Tibial artery (tissue), 4 donors: Measurements from ENCODE around the gene BARX1.
A peak's percentile ranks its signal among the peaks of the same experiment; 100 is the strongest.

Experiments used
- DNase-seq, 2 donors: peaks; one replicate each; pipeline ENCODE4 v3.0.0-alpha.2; 2019
- H3K27ac ChIP-seq, 2 donors: fragments of 200-600 bp; sonication (generic) in 1 of 2; 1 replicate in 1 of 2; 2 replicates in 1 of 2; pipeline ENCODE4 v1.5.1; 2018 to 2019; ENCODE audit warnings: mild to moderate bottlenecking in 1 of 2
- H3K27me3 ChIP-seq, 2 donors: fragments of 200-600 bp; sonication (generic) in 1 of 2; one replicate each; pipeline versions ENCODE4 v1.5.1 to v1.6.0; 2016 to 2019
- H3K36me3 ChIP-seq, 3 donors: fragments of 200-600 bp; sonication (generic) in 2 of 3; one replicate each; pipeline ENCODE4 v1.5.1; 2016 to 2019; ENCODE audit warnings: mild to moderate bottlenecking in 2 of 3
- H3K4me1 ChIP-seq, 4 donors: fragments of 200-600 bp; sonication (generic) in 2 of 4; 1 replicate in 3 of 4; 2 replicates in 1 of 4; pipeline ENCODE4 v1.5.1; 2016 to 2019
- H3K4me3 ChIP-seq, 2 donors: fragments of 200-600 bp; sonication (generic) in 1 of 2; 1 replicate in 1 of 2; 2 replicates in 1 of 2; pipeline ENCODE4 v1.5.1; 2018 to 2019; ENCODE audit warnings: mild to moderate bottlenecking in 2 of 2
- H3K9me3 ChIP-seq, 3 donors: fragments of 200-600 bp; sonication (generic) in 1 of 3; one replicate each; pipeline ENCODE4 v1.5.1; 2016 to 2019
- CTCF ChIP-seq, 2 experiments: fragments of 200-600 bp in 1 of 2; fragments of 450-650 bp in 1 of 2; IDR thresholded peaks; one replicate each; pipeline ENCODE4 v1.5.1; 2017 to 2019; ENCODE audit warnings: antibody characterized with exemption in 2 of 2, mild to moderate bottlenecking in 1 of 2, moderate library complexity in 1 of 2
- intact Hi-C: fragments of 100-400 bp; cut with DNase I; formaldehyde crosslinking; loops from one replicate; pipeline ENCODE4 v1.15.0; 2023; ENCODE audit warnings: low total_unique reads

BARX1 gene

GRCh38 chr9:93948441-93949072, 6.6 kb downstream of the BARX1 start:
- Histone ChIP-seq H3K9me3 (no peaks in the 10 kb centered on the region), H3K27me3 (peaks cover 0 to 99% of the 10 kb centered on the region in 2 donors), H3K27ac (no peak overlapping the region), H3K4me3 (no peak overlapping the region), H3K36me3 (no peaks in the 10 kb centered on the region), H3K4me1 (peaks cover 0 to 59% (median 45%) of the 10 kb centered on the region in 4 donors)
- intact Hi-C loops = no loop called here
- no peak for TF ChIP-seq CTCF (IDR thresholded peaks at IDR 0.05)
- no peak for DNase-seq

GRCh38 chr9:93947409-93948070, 7.6 kb downstream of the BARX1 start:
- Histone ChIP-seq H3K27ac (no peak overlapping the region), H3K4me1 (peaks cover 0 to 49% (median 35%) of the 10 kb centered on the region in 4 donors)

GRCh38 chr9:93946338-93946712, 8.8 kb downstream of the BARX1 start:
- peaks cover 0 to 37% (median 23%) of the 10 kb centered on the region in 4 donors for H3K4me1 ChIP-seq
- no peak overlapping the region for H3K27ac ChIP-seq
- H3K9me3 ChIP-seq = no peaks in the 10 kb centered on the region
- peak overlapping the region in 1 of 2 donors; percentile 41 for H3K4me3 ChIP-seq
- no peak for DNase-seq
- H3K27me3 ChIP-seq = peaks cover 0 to 90% of the 10 kb centered on the region in 2 donors
- TF ChIP-seq CTCF (IDR thresholded peaks at IDR 0.05) = no peak
- H3K36me3 ChIP-seq = no peaks in the 10 kb centered on the region
- intact Hi-C loops = no loop called here

More at GRCh38 chr9:93947409-93948070, 7.6 kb downstream of the BARX1 start:
- Histone ChIP-seq H3K4me3 (no peak overlapping the region), H3K9me3 (no peaks in the 10 kb centered on the region), H3K36me3 (no peaks in the 10 kb centered on the region), H3K27me3 (peaks cover 0 to 97% of the 10 kb centered on the region in 2 donors)
- no peak for TF ChIP-seq CTCF (IDR thresholded peaks at IDR 0.05)
- DNase-seq = no peak
- intact Hi-C loops = no loop called here

GRCh38 chr9:93945400-93946337, 9.5 kb downstream of the BARX1 start:
- no peak for TF ChIP-seq CTCF (IDR thresholded peaks at IDR 0.05)
- H3K27me3 ChIP-seq = peaks cover 0 to 89% of the 10 kb centered on the region in 2 donors
- no peak for DNase-seq
- H3K9me3 ChIP-seq = no peaks in the 10 kb centered on the region
- intact Hi-C loops = no loop called here
- H3K4me1 ChIP-seq = peaks cover 0 to 31% (median 16%) of the 10 kb centered on the region in 4 donors
- no peak overlapping the region for H3K27ac ChIP-seq
- peak overlapping the region; percentile 31 to 41 for H3K4me3 ChIP-seq
- H3K36me3 ChIP-seq = no peaks in the 10 kb centered on the region

GRCh38 chr9:93944011-93944410, 11.1 kb downstream of the BARX1 start:
- Histone ChIP-seq H3K27me3 (peaks cover 0 to 81% of the 10 kb centered on the region in 2 donors), H3K36me3 (no peaks in the 10 kb centered on the region), H3K4me3 (no peak overlapping the region), H3K27ac (no peak overlapping the region), H3K4me1 (peaks cover 0 to 24% (median 14%) of the 10 kb centered on the region in 4 donors), H3K9me3 (no peaks in the 10 kb centered on the region)
- no peak for DNase-seq
- intact Hi-C loops = no loop called here
- TF ChIP-seq CTCF (IDR thresholded peaks at IDR 0.05) = no peak
